ENCODE measurements around the gene TRIB2. TPM values are rescaled to one million over a fixed set of nuclear protein-coding genes. Genes with fewer than 3 reads are reported as not detected.

Gene TRIB2
- polyA plus RNA-seq, 1 of the 3 experiments (the other 2 are of a cell fraction), result 27.5 TPM

DNA sequence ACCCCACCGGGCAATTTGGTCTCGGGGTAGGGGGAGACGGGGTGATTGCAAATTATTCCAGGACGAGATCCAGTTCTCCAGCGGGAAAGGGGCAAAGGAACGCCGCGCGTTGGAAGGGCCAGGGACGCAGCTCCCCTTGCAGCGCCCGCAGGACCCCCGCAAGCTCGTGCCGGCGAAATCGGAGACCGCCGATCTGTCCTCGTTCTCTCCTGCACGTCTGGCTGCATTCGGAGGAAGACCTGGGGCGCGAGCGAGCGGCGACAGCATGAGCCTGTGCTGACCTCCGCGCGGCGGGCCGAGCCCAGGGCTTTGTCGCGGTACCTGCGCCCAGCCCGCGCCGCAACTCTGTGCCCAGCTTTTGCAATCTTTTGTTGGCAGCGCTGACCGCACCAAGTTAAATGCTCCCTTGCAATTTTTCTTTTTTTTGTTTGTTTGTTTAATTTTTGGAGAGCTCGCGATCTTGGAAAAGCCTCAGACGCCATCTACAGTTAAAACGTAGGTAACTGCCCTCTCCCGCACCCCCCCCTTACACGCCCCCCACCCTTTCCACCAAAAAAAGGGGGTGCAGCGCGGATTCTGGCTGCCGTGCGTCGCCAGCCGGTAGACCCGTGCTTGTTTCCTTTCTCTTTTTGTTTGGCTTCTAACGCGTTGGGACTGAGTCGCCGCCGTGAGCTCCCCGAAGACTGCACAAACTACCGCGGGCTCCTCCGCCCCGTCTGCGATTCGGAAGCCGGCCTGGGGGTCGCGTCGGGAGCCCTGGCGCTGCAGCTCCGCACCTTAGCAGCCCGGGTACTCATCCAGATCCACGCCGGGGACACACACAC is 667 bp downstream of the TRIB2 start (continued):
- TF ChIP-seq, protein P1, sequence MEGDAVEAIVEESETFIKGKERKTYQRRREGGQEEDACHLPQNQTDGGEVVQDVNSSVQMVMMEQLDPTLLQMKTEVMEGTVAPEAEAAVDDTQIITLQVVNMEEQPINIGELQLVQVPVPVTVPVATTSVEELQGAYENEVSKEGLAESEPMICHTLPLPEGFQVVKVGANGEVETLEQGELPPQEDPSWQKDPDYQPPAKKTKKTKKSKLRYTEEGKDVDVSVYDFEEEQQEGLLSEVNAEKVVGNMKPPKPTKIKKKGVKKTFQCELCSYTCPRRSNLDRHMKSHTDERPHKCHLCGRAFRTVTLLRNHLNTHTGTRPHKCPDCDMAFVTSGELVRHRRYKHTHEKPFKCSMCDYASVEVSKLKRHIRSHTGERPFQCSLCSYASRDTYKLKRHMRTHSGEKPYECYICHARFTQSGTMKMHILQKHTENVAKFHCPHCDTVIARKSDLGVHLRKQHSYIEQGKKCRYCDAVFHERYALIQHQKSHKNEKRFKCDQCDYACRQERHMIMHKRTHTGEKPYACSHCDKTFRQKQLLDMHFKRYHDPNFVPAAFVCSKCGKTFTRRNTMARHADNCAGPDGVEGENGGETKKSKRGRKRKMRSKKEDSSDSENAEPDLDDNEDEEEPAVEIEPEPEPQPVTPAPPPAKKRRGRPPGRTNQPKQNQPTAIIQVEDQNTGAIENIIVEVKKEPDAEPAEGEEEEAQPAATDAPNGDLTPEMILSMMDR (IDR thresholded peaks at IDR 0.05), result peak; percentile 75
- TF ChIP-seq, protein P2, sequence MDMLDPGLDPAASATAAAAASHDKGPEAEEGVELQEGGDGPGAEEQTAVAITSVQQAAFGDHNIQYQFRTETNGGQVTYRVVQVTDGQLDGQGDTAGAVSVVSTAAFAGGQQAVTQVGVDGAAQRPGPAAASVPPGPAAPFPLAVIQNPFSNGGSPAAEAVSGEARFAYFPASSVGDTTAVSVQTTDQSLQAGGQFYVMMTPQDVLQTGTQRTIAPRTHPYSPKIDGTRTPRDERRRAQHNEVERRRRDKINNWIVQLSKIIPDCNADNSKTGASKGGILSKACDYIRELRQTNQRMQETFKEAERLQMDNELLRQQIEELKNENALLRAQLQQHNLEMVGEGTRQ (IDR thresholded peaks at IDR 0.05; ENCODE audit: borderline replicate concordance, low read depth, low read length), result no peak

DNA sequence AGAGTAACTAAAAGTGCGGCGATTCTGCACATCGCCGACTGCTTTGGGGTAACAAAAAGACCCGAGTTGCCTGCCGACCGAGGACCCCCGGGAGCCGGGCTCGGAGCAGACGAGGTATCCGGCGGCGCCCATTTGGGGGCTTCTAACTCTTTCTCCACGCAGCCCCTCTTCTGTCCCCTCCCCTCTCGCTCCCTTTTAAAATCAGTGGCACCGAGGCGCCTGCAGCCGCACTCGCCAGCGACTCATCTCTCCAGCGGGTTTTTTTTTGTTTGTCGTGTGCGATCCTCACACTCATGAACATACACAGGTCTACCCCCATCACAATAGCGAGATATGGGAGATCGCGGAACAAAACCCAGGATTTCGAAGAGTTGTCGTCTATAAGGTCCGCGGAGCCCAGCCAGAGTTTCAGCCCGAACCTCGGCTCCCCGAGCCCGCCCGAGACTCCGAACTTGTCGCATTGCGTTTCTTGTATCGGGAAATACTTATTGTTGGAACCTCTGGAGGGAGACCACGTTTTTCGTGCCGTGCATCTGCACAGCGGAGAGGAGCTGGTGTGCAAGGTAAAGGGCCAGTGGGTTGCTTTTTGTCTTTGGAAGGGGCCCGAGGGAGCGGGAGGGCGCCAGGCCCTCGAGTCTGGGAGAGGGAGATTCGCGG is 1.4 kb downstream of the TRIB2 start:
- CTCF ChIA-PET, result interaction anchor here (0.6 to 4.5 kb wide), 73 partner anchors 8 to 937 kb away, joined by 3 to 152 read pairs (median 4); no protein-coding TSS in a partner anchor
- Histone ChIP-seq H3K27me3 (ENCODE audit: insufficient read depth) (no peaks in the 10 kb centered on the region), H3K9ac (peak overlapping the region; percentile 93), H3K4me2 (peak overlapping the region; percentile 83), H3K4me3 (ENCODE audit: low read depth in 2 of 2, low read length in 1 of 2) (peak overlapping the region; percentile 93 to 98), H3K9me3 (no peaks in the 10 kb centered on the region), H3K27ac (ENCODE audit: low read depth in 2 of 2, low read length in 1 of 2) (peak overlapping the region; percentile 91 to 93), H4K20me1 (ENCODE audit: insufficient read depth) (peaks cover 41% of the 10 kb centered on the region), H3K4me1 (ENCODE audit: control insufficient read depth in 1 of 2, insufficient read depth in 2 of 2, low read depth in 1 of 2, low read length in 1 of 2) (peaks cover 37 to 46% of the 10 kb centered on the region in 2 experiments), H2AFZ (ENCODE audit: low read depth) (peak overlapping the region; percentile 19; the same call in 1 of the 2 replicates), H3K36me3 (replicated peaks in 1 of 2; ENCODE audit: control insufficient read depth in 1 of 2, insufficient read depth in 2 of 2, low read length in 1 of 2) (peaks cover 2 to 23% of the 10 kb centered on the region in 2 experiments), H3F3A (replicated peaks; ENCODE audit: insufficient read depth) (peaks cover 35% of the 10 kb centered on the region), H3K9me2 (no peaks in the 10 kb centered on the region), H3K79me2 (ENCODE audit: insufficient read depth) (peaks cover 74% of the 10 kb centered on the region)
- under 1% methylated on average over 50 of the region's 50 CpGs for WGBS (ENCODE audit: low lambda C conversion rate)
- POLR2A ChIA-PET, result interaction anchor here (0.6 to 3.0 kb wide), 12 partner anchors 23 to 856 kb away, joined by 3 to 22 read pairs (median 4); no protein-coding TSS in a partner anchor
- peak; percentile 75 for DNase-seq
- TF ChIP-seq, protein P3, sequence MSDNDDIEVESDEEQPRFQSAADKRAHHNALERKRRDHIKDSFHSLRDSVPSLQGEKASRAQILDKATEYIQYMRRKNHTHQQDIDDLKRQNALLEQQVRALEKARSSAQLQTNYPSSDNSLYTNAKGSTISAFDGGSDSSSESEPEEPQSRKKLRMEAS (IDR thresholded peaks at IDR 0.05; ENCODE audit: low read depth), result peak; percentile 65; the same call in 1 of the 2 replicates
- TF ChIP-seq ELF1 (IDR thresholded peaks at IDR 0.05) (no peak), MXI1 (IDR thresholded peaks at IDR 0.05; ENCODE audit: low read depth, low read length) (peak; percentile 71; the same call in 1 of the 2 replicates)
- TF ChIP-seq, protein P4, sequence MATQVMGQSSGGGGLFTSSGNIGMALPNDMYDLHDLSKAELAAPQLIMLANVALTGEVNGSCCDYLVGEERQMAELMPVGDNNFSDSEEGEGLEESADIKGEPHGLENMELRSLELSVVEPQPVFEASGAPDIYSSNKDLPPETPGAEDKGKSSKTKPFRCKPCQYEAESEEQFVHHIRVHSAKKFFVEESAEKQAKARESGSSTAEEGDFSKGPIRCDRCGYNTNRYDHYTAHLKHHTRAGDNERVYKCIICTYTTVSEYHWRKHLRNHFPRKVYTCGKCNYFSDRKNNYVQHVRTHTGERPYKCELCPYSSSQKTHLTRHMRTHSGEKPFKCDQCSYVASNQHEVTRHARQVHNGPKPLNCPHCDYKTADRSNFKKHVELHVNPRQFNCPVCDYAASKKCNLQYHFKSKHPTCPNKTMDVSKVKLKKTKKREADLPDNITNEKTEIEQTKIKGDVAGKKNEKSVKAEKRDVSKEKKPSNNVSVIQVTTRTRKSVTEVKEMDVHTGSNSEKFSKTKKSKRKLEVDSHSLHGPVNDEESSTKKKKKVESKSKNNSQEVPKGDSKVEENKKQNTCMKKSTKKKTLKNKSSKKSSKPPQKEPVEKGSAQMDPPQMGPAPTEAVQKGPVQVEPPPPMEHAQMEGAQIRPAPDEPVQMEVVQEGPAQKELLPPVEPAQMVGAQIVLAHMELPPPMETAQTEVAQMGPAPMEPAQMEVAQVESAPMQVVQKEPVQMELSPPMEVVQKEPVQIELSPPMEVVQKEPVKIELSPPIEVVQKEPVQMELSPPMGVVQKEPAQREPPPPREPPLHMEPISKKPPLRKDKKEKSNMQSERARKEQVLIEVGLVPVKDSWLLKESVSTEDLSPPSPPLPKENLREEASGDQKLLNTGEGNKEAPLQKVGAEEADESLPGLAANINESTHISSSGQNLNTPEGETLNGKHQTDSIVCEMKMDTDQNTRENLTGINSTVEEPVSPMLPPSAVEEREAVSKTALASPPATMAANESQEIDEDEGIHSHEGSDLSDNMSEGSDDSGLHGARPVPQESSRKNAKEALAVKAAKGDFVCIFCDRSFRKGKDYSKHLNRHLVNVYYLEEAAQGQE (IDR thresholded peaks at IDR 0.05; ENCODE audit: low read depth, low read length), result peak; percentile 3; the same call in 1 of the 2 replicates
